GM21528 (cell line): ENCODE data around the gene SRPRA.
"Not testable (repeated sequence)": the region's sequence is repeated elsewhere in the genome, so short reads cannot be mapped to it uniquely, and the experiment has no call there.

Source experiments
- ATAC-seq: cut with Tn5 transposase; IDR thresholded peaks from one replicate; pipeline ENCODE4 v1.9.1; 2021; ENCODE audit warnings: mild to moderate bottlenecking, moderate library complexity; ENCODE audit not compliant: unreplicated experiment, low FRiP score

SRPRA gene

GRCh38 chr11:126268708-126269579, at the start of gene SRPRA, which contains the start of gene FOXRED1:
TSS of gene SRPRA (minus strand) at chr11:126268895. CDS start at chr11:126268804, 91 bp downstream.
TSS of gene FOXRED1 (plus strand) at chr11:126269154. CDS start at chr11:126269207, 53 bp downstream.
- ATAC-seq = peak; percentile 98

GRCh38 chr11:126317756-126318573, 49.3 kb upstream of the SRPRA start:
- peak; percentile 18 for ATAC-seq

- ATAC-seq = no peak
Measured at GRCh38 chr11:126317432-126317755, 48.7 kb upstream of the SRPRA start.

- ATAC-seq = no peak
Measured at GRCh38 chr11:126313826-126314225, 45.1 kb upstream of the SRPRA start.

GRCh38 chr11:126312961-126313360, 44.3 kb upstream of the SRPRA start:
- no peak for ATAC-seq

- peak; percentile 77 for ATAC-seq
Measured at GRCh38 chr11:126311401-126312291, 43.0 kb upstream of the SRPRA start.

GRCh38 chr11:126310992-126311310, 42.3 kb upstream of the SRPRA start:
- ATAC-seq = no peak

GRCh38 chr11:126310200-126310991, 41.7 kb upstream of the SRPRA start:
- ATAC-seq = peak; percentile 33

- not testable (repeated sequence) for ATAC-seq
Measured at GRCh38 chr11:126308771-126309170, 40.1 kb upstream of the SRPRA start.

GRCh38 chr11:126308271-126308671, 39.6 kb upstream of the SRPRA start:
- no peak for ATAC-seq

- ATAC-seq = no peak
Measured at GRCh38 chr11:126307706-126308105, 39.0 kb upstream of the SRPRA start.

- ATAC-seq = peak; percentile 50
Measured at GRCh38 chr11:126305699-126306098, 37.0 kb upstream of the SRPRA start.

- ATAC-seq = peak; percentile 2
Measured at GRCh38 chr11:126304457-126305075, 35.9 kb upstream of the SRPRA start.

- ATAC-seq = peak; percentile 93
Measured at GRCh38 chr11:126303623-126304456, 35.1 kb upstream of the SRPRA start, which contains the start of gene DCPS. TSS of gene DCPS (plus strand) at chr11:126304060. CDS start at chr11:126304081, 21 bp downstream.

- ATAC-seq = no peak
Measured at GRCh38 chr11:126297004-126297403, 28.3 kb upstream of the SRPRA start.

GRCh38 chr11:126293726-126294125, 25.0 kb upstream of the SRPRA start:
- ATAC-seq = no peak

GRCh38 chr11:126290887-126291286, 22.2 kb upstream of the SRPRA start:
- ATAC-seq = no peak

- no peak for ATAC-seq
Measured at GRCh38 chr11:126288237-126288636, 19.5 kb upstream of the SRPRA start.
